ENCODE data around the gene BCAT1. TPM values are rescaled to one million over a fixed set of nuclear protein-coding genes. Genes with fewer than 3 reads are reported as not detected.
"Not testable (repeated sequence)": the region's sequence is repeated elsewhere in the genome, so short reads cannot be mapped to it uniquely, and the experiment has no call there.

Gene BCAT1
- total RNA-seq, 1 donor from 2014 or later, result 186 TPM

- DNase-seq (ENCODE audit: low read depth in 2 of 2), result peak; percentile 55 to 72
Observed at GRCh38 chr12:24960222-24960855, 11.4 kb upstream of the BCAT1 start.

- DNase-seq (ENCODE audit: low read depth in 2 of 2), result not testable (repeated sequence)
Observed at GRCh38 chr12:24956351-24956750, 7.5 kb upstream of the BCAT1 start.

- DNase-seq (ENCODE audit: low read depth in 2 of 2), result no peak
Observed at GRCh38 chr12:24955853-24956252, 7.0 kb upstream of the BCAT1 start.

- no peak for DNase-seq (ENCODE audit: low read depth in 2 of 2)
Observed at GRCh38 chr12:24955389-24955788, 6.5 kb upstream of the BCAT1 start.

GRCh38 chr12:24954261-24954660, 5.4 kb upstream of the BCAT1 start:
- no peak for DNase-seq (ENCODE audit: low read depth in 2 of 2)

GRCh38 chr12:24952389-24952788, 3.5 kb upstream of the BCAT1 start:
- no peak for DNase-seq (ENCODE audit: low read depth in 2 of 2)

- DNase-seq (ENCODE audit: low read depth in 2 of 2), result no peak
Observed at GRCh38 chr12:24950231-24950834, 1.4 kb upstream of the BCAT1 start.

GRCh38 chr12:24948420-24948756, 513 bp downstream of the BCAT1 start:
- peak; percentile 68 to 72 for DNase-seq (ENCODE audit: low read depth in 2 of 2)

- peak; percentile 7 to 34 for DNase-seq (ENCODE audit: low read depth in 2 of 2)
Observed at GRCh38 chr12:24947541-24948419, 1.1 kb downstream of the BCAT1 start.

- DNase-seq (ENCODE audit: low read depth in 2 of 2), result no peak
Observed at GRCh38 chr12:24945845-24946244, 3.1 kb downstream of the BCAT1 start.

GRCh38 chr12:24945039-24945438, 3.9 kb downstream of the BCAT1 start:
- no peak for DNase-seq (ENCODE audit: low read depth in 2 of 2)

GRCh38 chr12:24944601-24944975, 4.3 kb downstream of the BCAT1 start:
- DNase-seq (ENCODE audit: low read depth in 2 of 2), result no peak

- DNase-seq (ENCODE audit: low read depth in 2 of 2), result peak in 1 of 2 donors; percentile 76
Observed at GRCh38 chr12:24943947-24944600, 4.8 kb downstream of the BCAT1 start.

GRCh38 chr12:24940157-24940556, 8.7 kb downstream of the BCAT1 start:
- DNase-seq (ENCODE audit: low read depth in 2 of 2), result no peak

- not testable (repeated sequence) for DNase-seq (ENCODE audit: low read depth in 2 of 2)
Observed at GRCh38 chr12:24939551-24939950, 9.3 kb downstream of the BCAT1 start.

- no peak for DNase-seq (ENCODE audit: low read depth in 2 of 2)
Observed at GRCh38 chr12:24938341-24938740, 10.6 kb downstream of the BCAT1 start.

GRCh38 chr12:24937553-24938244, 11.2 kb downstream of the BCAT1 start:
- DNase-seq (ENCODE audit: low read depth in 2 of 2), result peak in 1 of 2 donors; percentile 19

GRCh38 chr12:24933694-24934407, 15.1 kb downstream of the BCAT1 start:
- DNase-seq (ENCODE audit: low read depth in 2 of 2), result no peak

- peak in 1 of 2 donors; percentile 15 for DNase-seq (ENCODE audit: low read depth in 2 of 2)
Observed at GRCh38 chr12:24931666-24932405, 17.1 kb downstream of the BCAT1 start.

- no peak for DNase-seq (ENCODE audit: low read depth in 2 of 2)
Observed at GRCh38 chr12:24929953-24930352, 18.9 kb downstream of the BCAT1 start.
